IMR-90 (cell line): Measurements from ENCODE around the gene CELSR2. TPM values are rescaled to one million over a fixed set of nuclear protein-coding genes. Genes with fewer than 3 reads are reported as not detected.
A peak's percentile ranks its signal among the peaks of the same experiment; 100 is the strongest.

Experiments used
- ATAC-seq: fragments of 200-7000 bp; cut with Tn5 transposase; 2 replicates; pipeline ENCODE4 v1.9.1; 2020; ENCODE audit warnings: low read depth, mild to moderate bottlenecking, moderate library complexity
- BruUV-seq: library from RNA; stranded (reverse); fragments of 400-500 nt; replicated peaks from 2 replicates; lab custom pipeline; 2021; lab: Mats Ljungman, UMichigan
- CTCF ChIA-PET: fragments of 300-600 bp; formaldehyde crosslinking; extraction: SDS; loops from one replicate; lab custom pipeline; 2021; ENCODE audit warnings: antibody characterized with exemption; lab: Yijun Ruan, JAX
- POLR2A ChIA-PET: fragments of 300-600 bp; sonication (Branson Sonifier 250); formaldehyde crosslinking; loops from one replicate; lab custom pipeline; 2022; ENCODE audit warnings: antibody characterized with exemption; ENCODE audit not compliant: unreplicated experiment; lab: Charles Lee
- DNase-seq: peaks from one replicate; pipeline ENCODE4 v3.0.0; 2013
- H2AFZ ChIP-seq: replicated peaks from 2 replicates; pipeline ENCODE3; 2013; ENCODE audit warnings: low read length, mild to moderate bottlenecking; ENCODE audit not compliant: poor library complexity
- H2AK5ac ChIP-seq: 2 replicates; pipeline ENCODE4 v1.6.1; 2013; ENCODE audit warnings: low read depth, low read length, inconsistent platforms
- H2AK9ac ChIP-seq: replicated peaks from 2 replicates; pipeline ENCODE3; 2013; ENCODE audit warnings: mild to moderate bottlenecking, low read depth, low read length, moderate library complexity; ENCODE audit not compliant: poor library complexity
- H2BK120ac ChIP-seq: 2 replicates; pipeline ENCODE4 v1.6.1; 2013; ENCODE audit warnings: low read depth, low read length, inconsistent platforms
- H2BK15ac ChIP-seq: 3 replicates; pipeline ENCODE4 v1.6.1; 2013; ENCODE audit warnings: low read depth, low read length, inconsistent platforms
- H2BK20ac ChIP-seq: 2 replicates; pipeline ENCODE4 v1.6.1; 2013; ENCODE audit warnings: low read depth, mild to moderate bottlenecking, inconsistent platforms, low read length, moderate library complexity
- H2BK5ac ChIP-seq: 2 replicates; pipeline ENCODE4 v1.6.1; 2013; ENCODE audit warnings: mild to moderate bottlenecking, low read depth, low read length, inconsistent platforms; ENCODE audit not compliant: poor library complexity, severe bottlenecking
- H3K14ac ChIP-seq: replicated peaks from 2 replicates; pipeline ENCODE4 v1.6.1; 2013; ENCODE audit warnings: low read depth, low read length, inconsistent platforms
- H3K18ac ChIP-seq: 2 replicates; pipeline ENCODE4 v1.6.1; 2013; ENCODE audit warnings: low read depth, low read length, control low read depth
- H3K23ac ChIP-seq: 2 replicates; pipeline ENCODE4 v1.6.1; 2013; ENCODE audit warnings: low read depth, low read length, inconsistent platforms
- H3K27ac ChIP-seq: 2 replicates; pipeline ENCODE4 v1.5.1; 2013; ENCODE audit warnings: mild to moderate bottlenecking, control low read depth, low read length; ENCODE audit not compliant: insufficient read depth
- H3K27me3 ChIP-seq: 2 replicates; pipeline ENCODE4 v1.6.1; 2013; ENCODE audit warnings: low read length; ENCODE audit not compliant: control insufficient read depth, insufficient read depth
- H3K36me3 ChIP-seq: 2 replicates; pipeline ENCODE4 v1.6.1; 2013; ENCODE audit warnings: low read length, mixed read lengths; ENCODE audit not compliant: control insufficient read depth, insufficient read depth
- H3K4ac ChIP-seq: 2 replicates; pipeline ENCODE4 v1.6.1; 2013; ENCODE audit warnings: low read depth, low read length, inconsistent platforms
- H3K4me1 ChIP-seq: 2 replicates; pipeline ENCODE4 v1.6.1; 2013; ENCODE audit warnings: low read length, mixed read lengths; ENCODE audit not compliant: control insufficient read depth, insufficient read depth
- H3K4me2 ChIP-seq: 2 replicates; pipeline ENCODE4 v1.6.1; 2013; ENCODE audit warnings: low read depth, mild to moderate bottlenecking, control low read depth, low read length, moderate library complexity
- H3K4me3 ChIP-seq: 2 replicates; pipeline ENCODE4 v1.5.1; 2013; ENCODE audit warnings: low read depth, mild to moderate bottlenecking, control low read depth, low read length, moderate library complexity; ENCODE audit not compliant: insufficient read depth
- H3K56ac ChIP-seq: 2 replicates; pipeline ENCODE4 v1.6.1; 2013; ENCODE audit warnings: low read length, inconsistent platforms; ENCODE audit not compliant: insufficient read depth; ENCODE audit errors: extremely low read depth
- H3K79me1 ChIP-seq, 2 experiments: 2 replicates each; pipeline ENCODE4 v1.6.1; 2013; ENCODE audit warnings: low read length in 2 of 2, inconsistent platforms in 1 of 2, low read depth in 1 of 2
- H3K9ac ChIP-seq: 2 replicates; pipeline ENCODE4 v1.6.1; 2013; ENCODE audit warnings: low read depth, low read length, control low read depth
- H3K9me1 ChIP-seq: 2 replicates; pipeline ENCODE4 v1.6.1; 2013; ENCODE audit warnings: low read length, inconsistent platforms; ENCODE audit not compliant: insufficient read depth
- H3K9me3 ChIP-seq: 2 replicates; pipeline ENCODE4 v1.6.1; 2013; ENCODE audit warnings: low read length; ENCODE audit not compliant: control insufficient read depth, insufficient read depth
- H4K20me1 ChIP-seq: 2 replicates; pipeline ENCODE4 v1.6.1; 2013; ENCODE audit warnings: low read length, inconsistent platforms; ENCODE audit not compliant: insufficient read depth
- H4K5ac ChIP-seq: 2 replicates; pipeline ENCODE4 v1.6.1; 2013; ENCODE audit warnings: mild to moderate bottlenecking, low read depth, low read length, control low read depth
- H4K8ac ChIP-seq, 2 experiments: 2 replicates each; pipeline ENCODE4 v1.6.1; 2013; ENCODE audit warnings: low read depth in 2 of 2, low read length in 2 of 2, control low read depth in 1 of 2, inconsistent platforms in 1 of 2
- H4K91ac ChIP-seq: 2 replicates; pipeline ENCODE4 v1.6.1; 2013; ENCODE audit warnings: low read depth, low read length, inconsistent platforms; ENCODE audit not compliant: insufficient read depth
- BHLHE40 ChIP-seq: fragments of 150-350 bp; IDR thresholded peaks from 2 replicates; pipeline ENCODE4 v1.6.1; 2016; ENCODE audit warnings: mild to moderate bottlenecking, low read depth, low read length
- MAFK ChIP-seq: IDR thresholded peaks from 2 replicates; pipeline ENCODE4 v1.6.1; 2012; ENCODE audit warnings: low read depth, low read length, improper control_type of control experiment
- MXI1 ChIP-seq: IDR thresholded peaks from 2 replicates; pipeline ENCODE4 v1.6.1; 2012; ENCODE audit warnings: low read depth, mild to moderate bottlenecking, low read length, moderate library complexity, borderline replicate concordance
- NFE2L2 ChIP-seq: fragments of 150-350 bp; IDR thresholded peaks from 2 replicates; pipeline ENCODE4 v1.6.1; 2016; ENCODE audit warnings: low read depth, mild to moderate bottlenecking, low read length
- RAD21 ChIP-seq: IDR thresholded peaks from 2 replicates; pipeline ENCODE4 v1.6.1; 2012; ENCODE audit warnings: low read length, improper control_type of control experiment
- RFX5 ChIP-seq: IDR thresholded peaks from 2 replicates; pipeline ENCODE4 v1.8.0; 2012; ENCODE audit warnings: low read depth, mild to moderate bottlenecking, low read length, moderate library complexity
- SMC3 ChIP-seq: fragments of 150-350 bp; IDR thresholded peaks from 2 replicates; pipeline ENCODE4 v1.6.1; 2016; ENCODE audit warnings: low read depth, mild to moderate bottlenecking, antibody characterized with exemption, low read length, moderate library complexity
- WGBS, 2 experiments: methylation state at CpG; one replicate each; pipeline versions ENCODE4 v1.1.5 to v1.1.7; 2013; ENCODE audit warnings: missing lambda C conversion rate in 2 of 2; ENCODE audit not compliant: insufficient read length in 1 of 2; ENCODE audit errors: extremely low coverage in 2 of 2; 5-methylcytosine and 5-hydroxymethylcytosine counted together
- dilution Hi-C: fragments of 300-500 bp; cut with HindIII; formaldehyde crosslinking; loops from one replicate; pipeline ENCODE4 v1.14.3; 2018; ENCODE audit warnings: low sequenced_read_pairs; ENCODE audit not compliant: unreplicated experiment
- in situ Hi-C: fragments of 300-500 bp; cut with MboI; formaldehyde crosslinking; loops from 3 replicates; pipeline ENCODE4 v1.14.3; 2019; ENCODE audit warnings: low sequenced_read_pairs, inconsistent platforms, mixed read lengths
- intact Hi-C: fragments of 100-400 bp; cut with micrococcal nuclease; formaldehyde crosslinking; loops from 2 replicates; pipeline ENCODE4 v1.10.0; 2022
- polyA plus RNA-seq, 3 experiments: library from polyadenylated mRNA; depleted of rRNA; stranded (reverse); fragments of >200 nt; gene quantifications; 2 replicates each; pipeline ENCODE4 v1.2.3, GENCODE V29; 2012; ENCODE audit warnings: low replicate concordance in 1 of 3
- total RNA-seq: library from RNA; depleted of rRNA; stranded (reverse); fragments of >200 nt; gene quantifications from 2 replicates; pipeline ENCODE4 v1.2.3, GENCODE V29; 2012

The CELSR2 gene
- total and polyA plus RNA-seq, 2 of the 4 experiments (the other 2 are of a cell fraction): 1.3 to 5.3 TPM

- dilution Hi-C loops: no loop called here
- BruUV-seq: no TSS peak
Measured at GRCh38 chr1:109301874-109302273, 52.5 kb downstream of the CELSR2 start.

More at GRCh38 chr1:109301874-109302273, 52.5 kb downstream of the CELSR2 start:
- H3K4ac ChIP-seq: no peak overlapping the region
- no peak overlapping the region for H3K23ac ChIP-seq
- TF ChIP-seq RFX5: no peak
- no peak for TF ChIP-seq MAFK
- no peak for TF ChIP-seq SMC3
- no peak for TF ChIP-seq NFE2L2
- no peak for TF ChIP-seq BHLHE40
- TF ChIP-seq MXI1: no peak
- TF ChIP-seq RAD21: no peak
- WGBS, 2 experiments: 90% methylated on average over 3 of the region's 5 CpGs; no CpG with 5 or more reads in 1 of the 2 experiments
- 0 out of 3 replicates have a peak overlapping the region, but pooled peaks have one; percentile 2 for H2BK15ac ChIP-seq
- no peak overlapping the region for H3K4me3 ChIP-seq
- peak overlapping the region; percentile 3; the same call in 1 of the 2 replicates for H3K14ac ChIP-seq
- peaks cover 4% of the 10 kb centered on the region; the same call in 1 of the 2 replicates for H4K20me1 ChIP-seq
- no peak overlapping the region for H2AFZ ChIP-seq
- H4K91ac ChIP-seq: no peak overlapping the region
- H3K27ac ChIP-seq: no peak overlapping the region
- H3K18ac ChIP-seq: no peak overlapping the region
- ChIA-PET POLR2A (no interaction called here), CTCF (no interaction called here)
- H2BK20ac ChIP-seq: no peak overlapping the region
- ATAC-seq (no peak), DNase-seq (no peak)
- no peak overlapping the region for H3K56ac ChIP-seq
- H2AK5ac ChIP-seq: peak overlapping the region; percentile 46
- in situ Hi-C loops: no loop called here
- H3K4me1 ChIP-seq: peaks cover 26% of the 10 kb centered on the region
- no peak overlapping the region for H3K9ac ChIP-seq
- H2AK9ac ChIP-seq: no peak overlapping the region
- H2BK5ac ChIP-seq: peak overlapping the region; percentile 52
- no peaks in the 10 kb centered on the region for H3K27me3 ChIP-seq
- H3K9me1 ChIP-seq: peaks cover 38% of the 10 kb centered on the region
- H3K36me3 ChIP-seq: no peaks in the 10 kb centered on the region
- H3K79me1 ChIP-seq: peaks cover 0 to 11% of the 10 kb centered on the region in 2 experiments; a peak in 1 of 4 replicates
- intact Hi-C loops: no loop called here
- H3K4me2 ChIP-seq: no peak overlapping the region
- H4K8ac ChIP-seq: no peak overlapping the region
- H3K9me3 ChIP-seq: no peaks in the 10 kb centered on the region
- no peak overlapping the region for H2BK120ac ChIP-seq
- no peak overlapping the region for H4K5ac ChIP-seq
